CD14-positive monocyte (primary cell): ENCODE data around the gene GAS5. TPM values are rescaled to one million over a fixed set of nuclear protein-coding genes. Genes with fewer than 3 reads are reported as not detected.

Source experiments
- DNase-seq, 3 donors: peaks; one replicate each; pipeline ENCODE4 v3.0.0-alpha.2; 2011 to 2022
- H2AFZ ChIP-seq: 2 replicates; pipeline ENCODE4 v1.6.0; 2012; ENCODE audit warnings: mild to moderate bottlenecking, low read depth, low read length, inconsistent platforms; ENCODE audit not compliant: insufficient read depth, poor library complexity, severe bottlenecking
- H3K27ac ChIP-seq, 2 donors: 1 replicate in 1 of 2; 2 replicates in 1 of 2; pipeline ENCODE4 v1.5.1; 2012 to 2013; ENCODE audit warnings: low read length in 2 of 2, control low read depth in 1 of 2, inconsistent platforms in 1 of 2, low read depth in 1 of 2, mild to moderate bottlenecking in 1 of 2
- H3K27me3 ChIP-seq, 2 donors: one replicate each; pipeline versions ENCODE4 v1.6.0 to v1.6.1; 2011 to 2013; ENCODE audit warnings: low read length in 2 of 2; ENCODE audit not compliant: control insufficient read depth in 2 of 2, insufficient read depth in 2 of 2
- H3K36me3 ChIP-seq, 2 donors: replicated peaks in 1 of 2; 1 replicate in 1 of 2; 2 replicates in 1 of 2; pipeline versions ENCODE4 v1.5.1 to v1.6.1; 2012 to 2013; ENCODE audit warnings: low read length in 2 of 2, control low read depth in 1 of 2, inconsistent platforms in 1 of 2, mild to moderate bottlenecking in 1 of 2; ENCODE audit not compliant: insufficient read depth in 2 of 2, control insufficient read depth in 1 of 2
- H3K4me1 ChIP-seq, 2 donors: 1 replicate in 1 of 2; 2 replicates in 1 of 2; pipeline versions ENCODE4 v1.5.1 to v1.6.1; 2012 to 2013; ENCODE audit warnings: low read length in 2 of 2, control low read depth in 1 of 2, inconsistent platforms in 1 of 2, mild to moderate bottlenecking in 1 of 2, moderate library complexity in 1 of 2; ENCODE audit not compliant: insufficient read depth in 2 of 2, control insufficient read depth in 1 of 2
- H3K4me2 ChIP-seq: replicated peaks from 2 replicates; pipeline ENCODE3; 2012; ENCODE audit warnings: low read length, moderate library complexity, mild to moderate bottlenecking; ENCODE audit not compliant: poor library complexity, severe bottlenecking; ENCODE audit errors: extremely low read depth
- H3K4me3 ChIP-seq, 3 experiments: fragments of 200-600 bp in 1 of 3; sonication (generic) in 1 of 3; replicated peaks in 1 of 3; 1 replicate in 2 of 3; 2 replicates in 1 of 3; pipeline ENCODE4 v1.5.1; 2011 to 2013; ENCODE audit warnings: low read length in 3 of 3, mild to moderate bottlenecking in 3 of 3, control low read depth in 2 of 3, low read depth in 2 of 3, inconsistent platforms in 1 of 3, moderate library complexity in 1 of 3
- H3K79me2 ChIP-seq: 2 replicates; pipeline ENCODE4 v1.6.0; 2012; ENCODE audit warnings: mild to moderate bottlenecking, control low read depth, inconsistent platforms, low read length, moderate library complexity; ENCODE audit not compliant: insufficient read depth
- H3K9ac ChIP-seq: 2 replicates; pipeline ENCODE4 v1.6.0; 2017; ENCODE audit warnings: low read length, mild to moderate bottlenecking; ENCODE audit not compliant: insufficient read depth, poor library complexity, severe bottlenecking
- H3K9me3 ChIP-seq, 2 donors: replicated peaks in 1 of 2; 1 replicate in 1 of 2; 2 replicates in 1 of 2; pipeline versions ENCODE4 v1.5.1 to v1.6.1; 2012 to 2013; ENCODE audit warnings: low read length in 2 of 2, control low read depth in 1 of 2; ENCODE audit not compliant: control insufficient read depth in 1 of 2, insufficient read depth in 1 of 2
- H4K20me1 ChIP-seq: 2 replicates; pipeline ENCODE4 v1.6.0; 2012; ENCODE audit warnings: mild to moderate bottlenecking, low read length, control low read depth, moderate library complexity; ENCODE audit not compliant: insufficient read depth
- H3K27ac Mint-ChIP-seq, 7 donors: one replicate each; pipeline ENCODE4 v1.8.0; 2020; ENCODE audit warnings: mild to moderate bottlenecking in 7 of 7, mixed read lengths in 7 of 7, moderate library complexity in 6 of 7, inconsistent platforms in 2 of 7
- H3K27me3 Mint-ChIP-seq, 3 donors: one replicate each; pipeline ENCODE4 v1.8.0; 2021 to 2022; ENCODE audit warnings: low read depth in 3 of 3, mild to moderate bottlenecking in 3 of 3, mixed read lengths in 3 of 3, moderate library complexity in 3 of 3, inconsistent platforms in 1 of 3
- H3K36me3 Mint-ChIP-seq, 2 donors: one replicate each; pipeline ENCODE4 v1.8.0; 2020; ENCODE audit warnings: mixed read lengths in 2 of 2, inconsistent platforms in 1 of 2, mild to moderate bottlenecking in 1 of 2
- H3K4me1 Mint-ChIP-seq: one replicate; pipeline ENCODE4 v1.8.0; 2020; ENCODE audit warnings: mild to moderate bottlenecking, mixed read lengths
- H3K4me3 Mint-ChIP-seq, 2 donors: one replicate each; pipeline ENCODE4 v1.8.0; 2020; ENCODE audit warnings: mild to moderate bottlenecking in 2 of 2, mixed read lengths in 2 of 2, moderate library complexity in 1 of 2
- H3K9me3 Mint-ChIP-seq, 7 donors: one replicate each; pipeline ENCODE4 v1.8.0; 2020 to 2022; ENCODE audit warnings: mixed read lengths in 7 of 7, mild to moderate bottlenecking in 6 of 7, moderate library complexity in 6 of 7, inconsistent platforms in 2 of 7
- WGBS: methylation state at CpG from one replicate; pipeline ENCODE4 v1.1.5; 2013; ENCODE audit warnings: missing lambda C conversion rate; ENCODE audit not compliant: insufficient coverage; 5-methylcytosine and 5-hydroxymethylcytosine counted together
- intact Hi-C, 2 donors: fragments of 100-400 bp; cut with micrococcal nuclease; formaldehyde crosslinking; loops; one replicate each; pipeline versions ENCODE4 v1.15.0 to v1.15.1; 2023
- polyA plus RNA-seq, 3 donors: library from polyadenylated mRNA; depleted of rRNA in 1 of 3; unstranded in 2 of 3; stranded (reverse) in 1 of 3; fragments of 300-500 nt in 2 of 3; fragments of >200 nt in 1 of 3; fragmentation: Illumina TruSeq in 2 of 3; gene quantifications; 1 replicate in 2 of 3; 2 replicates in 1 of 3; pipeline ENCODE4 v1.2.3, GENCODE V29; 2012 to 2021
- TF ChIP-seq, protein P1 (sequence below): fragments of 200-600 bp; IDR thresholded peaks from one replicate; pipeline ENCODE4 v1.8.0; 2022; ENCODE audit warnings: antibody characterized with exemption, mild to moderate bottlenecking

The GAS5 gene
- polyA plus RNA-seq, 3 donors = 90.4 to 309 (median 92.0) TPM

DNA sequence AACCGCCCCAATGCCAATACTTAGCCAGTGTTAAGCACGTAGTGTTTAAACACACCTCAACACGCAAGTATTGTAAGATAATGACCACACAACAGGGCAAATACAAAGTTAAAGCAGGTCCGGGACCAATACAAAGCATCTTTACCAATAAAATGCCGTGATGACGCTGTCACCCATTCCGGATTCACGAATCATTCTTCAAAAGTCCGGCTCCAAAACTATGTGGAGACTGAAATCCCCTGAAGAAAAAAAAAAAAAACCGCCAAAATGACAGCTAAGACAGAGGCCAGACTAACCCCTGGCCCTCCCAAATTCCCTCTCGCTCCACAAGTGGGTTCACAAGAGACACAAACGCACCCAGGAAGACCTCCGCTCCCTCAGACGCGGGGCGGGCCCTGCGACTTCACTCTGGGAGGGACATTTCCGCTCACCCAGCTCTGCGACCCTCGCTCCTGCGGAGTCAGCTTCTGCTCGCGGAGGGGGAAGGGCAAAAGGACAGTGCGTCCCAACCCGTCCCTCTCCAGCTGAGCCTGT, 43.9 kb downstream of the GAS5 start:
- H3K27me3 ChIP-seq = no peaks in the 10 kb centered on the region
- H3K36me3 ChIP-seq = peaks cover 6 to 14% of the 10 kb centered on the region in 2 donors
- H3K27me3 Mint-ChIP-seq = no peaks in the 10 kb centered on the region
- H4K20me1 ChIP-seq = no peaks in the 10 kb centered on the region
- TF ChIP-seq, protein P1, sequence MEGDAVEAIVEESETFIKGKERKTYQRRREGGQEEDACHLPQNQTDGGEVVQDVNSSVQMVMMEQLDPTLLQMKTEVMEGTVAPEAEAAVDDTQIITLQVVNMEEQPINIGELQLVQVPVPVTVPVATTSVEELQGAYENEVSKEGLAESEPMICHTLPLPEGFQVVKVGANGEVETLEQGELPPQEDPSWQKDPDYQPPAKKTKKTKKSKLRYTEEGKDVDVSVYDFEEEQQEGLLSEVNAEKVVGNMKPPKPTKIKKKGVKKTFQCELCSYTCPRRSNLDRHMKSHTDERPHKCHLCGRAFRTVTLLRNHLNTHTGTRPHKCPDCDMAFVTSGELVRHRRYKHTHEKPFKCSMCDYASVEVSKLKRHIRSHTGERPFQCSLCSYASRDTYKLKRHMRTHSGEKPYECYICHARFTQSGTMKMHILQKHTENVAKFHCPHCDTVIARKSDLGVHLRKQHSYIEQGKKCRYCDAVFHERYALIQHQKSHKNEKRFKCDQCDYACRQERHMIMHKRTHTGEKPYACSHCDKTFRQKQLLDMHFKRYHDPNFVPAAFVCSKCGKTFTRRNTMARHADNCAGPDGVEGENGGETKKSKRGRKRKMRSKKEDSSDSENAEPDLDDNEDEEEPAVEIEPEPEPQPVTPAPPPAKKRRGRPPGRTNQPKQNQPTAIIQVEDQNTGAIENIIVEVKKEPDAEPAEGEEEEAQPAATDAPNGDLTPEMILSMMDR = no peak
- peak overlapping the region; percentile 91 for H3K4me2 ChIP-seq
- H3K9me3 ChIP-seq = no peaks in the 10 kb centered on the region
- H3K27ac ChIP-seq = peak overlapping the region; percentile 91 to 93
- H3K36me3 Mint-ChIP-seq = peaks cover 3 to 21% of the 10 kb centered on the region in 2 donors
- intact Hi-C loops = loop anchor here (1.0 to 5.0 kb wide), 6 partner anchors 44 to 1077 kb away; partner anchors contain the start of genes PRDX6 (in 2 of the 2) and ZBTB37 (in 1 of the 2)
- H3K4me3 ChIP-seq = peak overlapping the region; percentile 70 to 99 (median 92)
- no peaks in the 10 kb centered on the region for H3K9me3 Mint-ChIP-seq
- peaks cover 63% of the 10 kb centered on the region for H3K79me2 ChIP-seq
- peak overlapping the region; percentile 86 for H3K9ac ChIP-seq
- 0% methylated on average over 23 of the region's 25 CpGs for WGBS
- H3K4me1 Mint-ChIP-seq = peaks cover 39% of the 10 kb centered on the region
- DNase-seq = no peak
- H2AFZ ChIP-seq = peak overlapping the region; percentile 91
- peaks cover 15 to 26% of the 10 kb centered on the region in 2 donors for H3K4me1 ChIP-seq
- peak overlapping the region; percentile 99 for H3K4me3 Mint-ChIP-seq
- H3K27ac Mint-ChIP-seq = peak overlapping the region; percentile 97 to 100 (median 99)

- H3K4me1 Mint-ChIP-seq = peaks cover 33% of the 10 kb centered on the region
- intact Hi-C loops = loop anchor here (5.0 kb wide), 5 partner anchors 344 to 1074 kb away; partner anchors contain the start of gene PRDX6 (in 2 of the 2)
- TF ChIP-seq, protein P1 = no peak
Measured at GRCh38 chr1:173821680-173822079, 46.1 kb downstream of the GAS5 start.

More at GRCh38 chr1:173821680-173822079, 46.1 kb downstream of the GAS5 start:
- Histone ChIP-seq H3K9ac (no peak overlapping the region), H3K4me1 (peaks cover 15 to 21% of the 10 kb centered on the region in 2 donors), H4K20me1 (no peaks in the 10 kb centered on the region), H3K27ac (no peak overlapping the region), H3K79me2 (peaks cover 78% of the 10 kb centered on the region), H3K9me3 (no peaks in the 10 kb centered on the region), H3K4me3 (no peak overlapping the region), H2AFZ (no peak overlapping the region), H3K27me3 (no peaks in the 10 kb centered on the region), H3K36me3 (peaks cover 7 to 20% of the 10 kb centered on the region in 2 donors), H3K4me2 (no peak overlapping the region)
- Mint-ChIP-seq H3K27ac (peak overlapping the region in 1 of 7 donors; percentile 77), H3K36me3 (peaks cover 7 to 32% of the 10 kb centered on the region in 2 donors), H3K27me3 (no peaks in the 10 kb centered on the region), H3K9me3 (no peaks in the 10 kb centered on the region), H3K4me3 (no peak overlapping the region)
- DNase-seq = no peak
- WGBS = 96% methylated on average over 3 of the region's 4 CpGs
